ENCODE results near the gene TAOK1. TPM values are rescaled to one million over a fixed set of nuclear protein-coding genes. Genes with fewer than 3 reads are reported as not detected.

The TAOK1 gene
- total and polyA plus RNA-seq, 2 of the 13 experiments (the other 11 are each of a cell fraction or from before 2014, with no cell fraction given), result 14.1 to 23.0 TPM

GRCh38 chr17:29389982-29390850, at the start of gene TAOK1 (continued):
- no peak for TF ChIP-seq IKZF4 (CRISPR knock-in tag; IDR thresholded peaks at IDR 0.05; ENCODE audit: borderline replicate concordance, low read depth, not compliant biosample characterization)
- TF ChIP-seq, protein P1, sequence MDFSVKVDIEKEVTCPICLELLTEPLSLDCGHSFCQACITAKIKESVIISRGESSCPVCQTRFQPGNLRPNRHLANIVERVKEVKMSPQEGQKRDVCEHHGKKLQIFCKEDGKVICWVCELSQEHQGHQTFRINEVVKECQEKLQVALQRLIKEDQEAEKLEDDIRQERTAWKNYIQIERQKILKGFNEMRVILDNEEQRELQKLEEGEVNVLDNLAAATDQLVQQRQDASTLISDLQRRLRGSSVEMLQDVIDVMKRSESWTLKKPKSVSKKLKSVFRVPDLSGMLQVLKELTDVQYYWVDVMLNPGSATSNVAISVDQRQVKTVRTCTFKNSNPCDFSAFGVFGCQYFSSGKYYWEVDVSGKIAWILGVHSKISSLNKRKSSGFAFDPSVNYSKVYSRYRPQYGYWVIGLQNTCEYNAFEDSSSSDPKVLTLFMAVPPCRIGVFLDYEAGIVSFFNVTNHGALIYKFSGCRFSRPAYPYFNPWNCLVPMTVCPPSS (IDR thresholded peaks at IDR 0.05), result no peak
- TF ChIP-seq ZNF414 (CRISPR knock-in tag; IDR thresholded peaks at IDR 0.05), result no peak
- peak; percentile 93; the same call in 1 of the 2 replicates for TF ChIP-seq CAMTA2 (CRISPR knock-in tag; IDR thresholded peaks at IDR 0.05; ENCODE audit: borderline replicate concordance)
- no peak for TF ChIP-seq TAF15 (IDR thresholded peaks at IDR 0.05; ENCODE audit: low read depth, low read length, poor library complexity, severe bottlenecking)
- no peak; the same call in 1 of the 2 replicates for TF ChIP-seq EHMT2 (IDR thresholded peaks at IDR 0.05; ENCODE audit: borderline replicate concordance, low read depth, low read length)
- 0 out of 2 replicates have a peak, but pooled peaks have one; percentile 41 for TF ChIP-seq HIVEP1 (CRISPR knock-in tag; IDR thresholded peaks at IDR 0.05)
- no peak; the same call in 1 of the 2 replicates for TF ChIP-seq ZNF691 (CRISPR knock-in tag; IDR thresholded peaks at IDR 0.05; ENCODE audit: borderline replicate concordance, low read depth)
- no peak for TF ChIP-seq CCAR2 (optimal IDR thresholded peaks at IDR 0.05; ENCODE audit: low read depth, low read length)
- TF ChIP-seq MIXL1 (CRISPR knock-in tag; IDR thresholded peaks at IDR 0.05), result no peak
- peak; percentile 84 for TF ChIP-seq ZBTB38 (CRISPR knock-in tag; IDR thresholded peaks at IDR 0.05)
- peak; percentile 55 for TF ChIP-seq RXRA (CRISPR knock-in tag; IDR thresholded peaks at IDR 0.05)
- peak; percentile 87 for TF ChIP-seq KDM5A (IDR thresholded peaks at IDR 0.05; ENCODE audit: borderline replicate concordance, low read length)
- TF ChIP-seq DMTF1 (CRISPR knock-in tag; IDR thresholded peaks at IDR 0.05), result no peak
- no peak for TF ChIP-seq STAT5B (CRISPR knock-in tag; IDR thresholded peaks at IDR 0.05)
- TF ChIP-seq, protein P2, sequence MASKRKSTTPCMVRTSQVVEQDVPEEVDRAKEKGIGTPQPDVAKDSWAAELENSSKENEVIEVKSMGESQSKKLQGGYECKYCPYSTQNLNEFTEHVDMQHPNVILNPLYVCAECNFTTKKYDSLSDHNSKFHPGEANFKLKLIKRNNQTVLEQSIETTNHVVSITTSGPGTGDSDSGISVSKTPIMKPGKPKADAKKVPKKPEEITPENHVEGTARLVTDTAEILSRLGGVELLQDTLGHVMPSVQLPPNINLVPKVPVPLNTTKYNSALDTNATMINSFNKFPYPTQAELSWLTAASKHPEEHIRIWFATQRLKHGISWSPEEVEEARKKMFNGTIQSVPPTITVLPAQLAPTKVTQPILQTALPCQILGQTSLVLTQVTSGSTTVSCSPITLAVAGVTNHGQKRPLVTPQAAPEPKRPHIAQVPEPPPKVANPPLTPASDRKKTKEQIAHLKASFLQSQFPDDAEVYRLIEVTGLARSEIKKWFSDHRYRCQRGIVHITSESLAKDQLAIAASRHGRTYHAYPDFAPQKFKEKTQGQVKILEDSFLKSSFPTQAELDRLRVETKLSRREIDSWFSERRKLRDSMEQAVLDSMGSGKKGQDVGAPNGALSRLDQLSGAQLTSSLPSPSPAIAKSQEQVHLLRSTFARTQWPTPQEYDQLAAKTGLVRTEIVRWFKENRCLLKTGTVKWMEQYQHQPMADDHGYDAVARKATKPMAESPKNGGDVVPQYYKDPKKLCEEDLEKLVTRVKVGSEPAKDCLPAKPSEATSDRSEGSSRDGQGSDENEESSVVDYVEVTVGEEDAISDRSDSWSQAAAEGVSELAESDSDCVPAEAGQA (IDR thresholded peaks at IDR 0.05; ENCODE audit: low read depth), result no peak
- TF ChIP-seq, protein P2 (CRISPR knock-in tag; IDR thresholded peaks at IDR 0.05; ENCODE audit: borderline replicate concordance), result no peak

Measured in HepG2 (cell line).